Measurements from ENCODE around the gene ADGRF3.
"Not testable (repeated sequence)": the region's sequence is repeated elsewhere in the genome, so short reads cannot be mapped to it uniquely, and the experiment has no call there.

ADGRF3 gene, protein sequence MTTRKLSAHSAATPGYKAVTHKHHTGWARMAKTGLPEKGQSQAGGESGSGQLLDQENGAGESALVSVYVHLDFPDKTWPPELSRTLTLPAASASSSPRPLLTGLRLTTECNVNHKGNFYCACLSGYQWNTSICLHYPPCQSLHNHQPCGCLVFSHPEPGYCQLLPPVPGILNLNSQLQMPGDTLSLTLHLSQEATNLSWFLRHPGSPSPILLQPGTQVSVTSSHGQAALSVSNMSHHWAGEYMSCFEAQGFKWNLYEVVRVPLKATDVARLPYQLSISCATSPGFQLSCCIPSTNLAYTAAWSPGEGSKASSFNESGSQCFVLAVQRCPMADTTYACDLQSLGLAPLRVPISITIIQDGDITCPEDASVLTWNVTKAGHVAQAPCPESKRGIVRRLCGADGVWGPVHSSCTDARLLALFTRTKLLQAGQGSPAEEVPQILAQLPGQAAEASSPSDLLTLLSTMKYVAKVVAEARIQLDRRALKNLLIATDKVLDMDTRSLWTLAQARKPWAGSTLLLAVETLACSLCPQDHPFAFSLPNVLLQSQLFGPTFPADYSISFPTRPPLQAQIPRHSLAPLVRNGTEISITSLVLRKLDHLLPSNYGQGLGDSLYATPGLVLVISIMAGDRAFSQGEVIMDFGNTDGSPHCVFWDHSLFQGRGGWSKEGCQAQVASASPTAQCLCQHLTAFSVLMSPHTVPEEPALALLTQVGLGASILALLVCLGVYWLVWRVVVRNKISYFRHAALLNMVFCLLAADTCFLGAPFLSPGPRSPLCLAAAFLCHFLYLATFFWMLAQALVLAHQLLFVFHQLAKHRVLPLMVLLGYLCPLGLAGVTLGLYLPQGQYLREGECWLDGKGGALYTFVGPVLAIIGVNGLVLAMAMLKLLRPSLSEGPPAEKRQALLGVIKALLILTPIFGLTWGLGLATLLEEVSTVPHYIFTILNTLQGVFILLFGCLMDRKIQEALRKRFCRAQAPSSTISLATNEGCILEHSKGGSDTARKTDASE

DNA sequence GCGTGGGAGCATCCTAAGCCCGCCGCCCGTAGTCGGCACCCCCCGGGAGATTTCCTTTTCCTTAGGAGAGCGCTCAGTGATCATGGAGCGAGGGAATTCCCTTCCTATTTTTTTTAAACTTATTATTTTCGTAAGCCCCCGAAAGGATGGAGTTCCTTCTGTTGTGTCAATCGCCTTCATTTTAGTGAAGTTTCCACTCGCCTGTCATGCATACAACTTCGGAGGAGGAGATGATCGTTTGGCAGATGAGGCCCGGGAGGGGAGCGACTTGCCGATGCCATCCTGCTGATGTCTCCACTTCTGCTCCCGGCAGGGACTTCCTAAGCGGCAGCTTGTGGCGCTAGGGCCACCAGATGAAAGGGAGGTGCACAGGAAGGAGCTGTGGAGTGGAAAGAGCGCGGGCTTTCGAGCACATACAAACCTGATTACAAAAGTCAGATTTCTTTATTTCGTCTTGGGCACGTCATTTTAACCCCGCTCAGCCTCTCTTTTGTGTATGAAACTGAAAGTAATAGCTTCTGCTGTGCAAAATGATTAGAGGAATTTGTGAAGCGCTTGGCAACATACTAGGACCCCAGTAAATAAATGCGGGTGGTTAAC, at the start of gene ADGRF3:
Gene ADGRF3, minus strand, starts transcription at position 336 of the 600 bp plus-strand sequence. CDS start 555 bp downstream, outside the sequence.
- DNase-seq: peak; percentile 22 to 74

GRCh38 chr2:26395394-26395793, 48.8 kb upstream of the ADGRF3 start:
- DNase-seq: no peak

GRCh38 chr2:26394694-26395093, 48.1 kb upstream of the ADGRF3 start:
- no peak for DNase-seq

GRCh38 chr2:26387189-26387588, 40.6 kb upstream of the ADGRF3 start:
- no peak for DNase-seq

GRCh38 chr2:26384597-26384996, 38.0 kb upstream of the ADGRF3 start:
- DNase-seq: no peak

DNA sequence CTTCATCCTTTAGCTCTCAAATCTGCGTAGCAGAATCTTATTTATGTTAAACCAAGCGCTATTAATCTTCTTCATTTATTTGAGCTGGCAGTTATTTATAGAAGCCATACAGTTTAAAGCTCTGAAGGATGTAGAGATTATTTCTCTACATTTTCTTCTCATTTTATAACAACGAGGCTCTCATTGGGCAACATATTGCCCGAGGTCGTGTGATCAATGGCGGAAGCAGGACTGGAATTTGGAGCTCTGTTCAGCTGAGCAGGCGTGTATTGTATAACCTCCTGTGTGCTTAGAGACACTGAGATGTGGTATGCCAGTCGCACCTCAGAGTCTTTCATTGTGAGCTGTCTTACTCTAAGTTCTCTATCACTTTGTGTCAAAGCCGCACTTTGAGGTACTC, 37.6 kb upstream of the ADGRF3 start:
- DNase-seq: no peak

- no peak for DNase-seq
Measured at GRCh38 chr2:26382564-26382963, 36.0 kb upstream of the ADGRF3 start.

GRCh38 chr2:26380281-26380680, 33.7 kb upstream of the ADGRF3 start:
- no peak for DNase-seq

GRCh38 chr2:26376799-26377198, 30.2 kb upstream of the ADGRF3 start:
- DNase-seq: no peak

DNA sequence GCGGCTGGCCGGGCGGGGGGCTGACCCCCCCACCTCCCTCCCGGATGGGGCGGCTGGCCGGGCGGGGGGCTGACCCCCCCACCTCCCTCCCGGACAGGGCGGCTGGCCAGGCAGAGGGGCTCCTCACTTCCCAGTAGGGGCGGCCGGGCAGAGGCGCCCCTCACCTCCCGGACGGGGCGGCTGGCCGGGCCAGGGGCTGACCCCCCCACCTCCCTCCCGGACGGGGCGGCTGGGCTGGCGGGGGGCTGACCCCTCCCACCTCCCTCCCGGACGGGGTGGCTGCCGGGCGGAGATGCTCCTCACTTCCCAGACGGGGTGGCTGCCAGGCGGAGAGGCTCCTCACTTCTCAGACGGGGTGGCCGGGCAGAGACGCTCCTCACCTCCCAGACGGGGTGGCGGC, 24.3 kb upstream of the ADGRF3 start:
- not testable (repeated sequence) for DNase-seq

- not testable (repeated sequence) for DNase-seq
Measured at GRCh38 chr2:26369664-26370063, 23.1 kb upstream of the ADGRF3 start.

DNA sequence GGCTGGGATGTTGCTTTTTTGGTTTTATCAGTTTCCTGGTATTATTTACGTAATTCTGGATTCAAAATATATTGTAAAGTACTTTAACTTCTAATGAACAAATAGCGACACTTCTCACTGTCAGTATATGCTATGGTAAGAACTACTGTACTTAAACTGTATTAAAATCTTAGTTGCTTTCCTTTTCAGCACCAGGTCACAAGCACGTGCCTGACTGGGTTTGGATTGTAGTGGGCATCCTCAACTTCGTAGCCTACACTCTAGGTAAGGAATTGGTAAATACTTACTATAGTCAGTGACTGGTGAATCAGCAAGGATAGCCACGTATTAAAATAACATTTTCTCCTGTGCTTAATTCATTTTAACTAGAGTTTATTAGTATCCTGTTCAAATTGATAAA, 20.4 kb upstream of the ADGRF3 start:
- no peak for DNase-seq

GRCh38 chr2:26364669-26365068, 18.1 kb upstream of the ADGRF3 start:
- no peak for DNase-seq

- DNase-seq: no peak
Measured at GRCh38 chr2:26363958-26364357, 17.4 kb upstream of the ADGRF3 start.

DNA sequence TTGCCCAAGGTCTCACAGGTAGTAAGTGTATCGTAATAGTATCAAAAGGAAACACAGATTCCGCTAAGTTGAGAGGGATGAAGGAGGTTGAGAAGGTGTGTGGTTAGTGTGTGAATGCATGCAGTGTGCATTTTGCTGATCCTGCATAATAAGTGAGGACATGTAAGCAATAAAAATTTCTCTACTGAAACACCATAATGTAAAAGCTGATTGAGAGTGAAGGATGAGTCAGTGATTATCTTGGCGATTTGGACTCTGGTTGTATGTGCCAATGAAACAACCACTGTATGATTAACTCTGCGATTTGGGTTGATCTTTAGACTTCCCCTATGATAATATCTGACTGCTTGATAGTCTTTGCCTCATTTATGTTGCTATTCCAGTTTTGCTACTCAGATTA, 16.7 kb upstream of the ADGRF3 start:
- DNase-seq: no peak

- no peak for DNase-seq
Measured at GRCh38 chr2:26359886-26360473, 13.4 kb upstream of the ADGRF3 start.

DNA sequence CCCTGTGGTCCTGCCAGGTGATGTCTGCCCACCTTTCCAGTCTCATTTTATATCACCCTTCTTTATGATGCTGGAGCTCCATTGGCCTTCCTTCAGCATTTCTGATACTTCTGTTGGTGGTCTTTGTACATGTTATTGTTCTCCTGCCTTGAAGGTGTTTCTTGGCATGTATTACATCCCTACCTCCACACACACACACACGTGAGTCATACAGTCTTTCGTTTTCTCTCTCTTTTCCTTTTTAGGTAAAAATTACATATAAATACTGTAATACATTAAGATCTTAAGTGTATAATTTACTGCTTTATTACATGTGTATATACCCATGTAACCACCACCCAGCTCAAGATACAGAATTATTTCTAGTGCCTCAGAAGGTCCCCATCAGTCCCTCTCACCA, 10.2 kb upstream of the ADGRF3 start:
- DNase-seq: no peak

DNA sequence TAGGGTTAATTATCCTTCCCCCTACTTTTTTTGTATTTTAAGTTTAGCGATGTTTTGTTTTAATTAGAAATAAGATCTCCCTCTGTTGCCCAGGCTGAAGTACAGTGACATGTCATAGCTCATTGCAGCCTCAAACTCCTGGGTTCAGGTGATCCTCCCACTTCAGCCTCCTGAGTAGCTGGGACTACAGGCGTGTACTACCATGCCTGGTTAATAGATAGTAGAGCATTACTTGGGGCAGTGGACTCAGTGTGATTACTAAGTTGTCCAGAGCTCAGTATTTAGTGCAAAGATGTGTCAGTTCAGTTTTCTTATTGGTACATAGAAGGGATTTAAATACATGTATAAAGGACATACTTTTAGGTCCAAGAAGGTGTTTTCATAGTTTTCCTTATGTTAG, 9.5 kb upstream of the ADGRF3 start:
- DNase-seq: no peak

- DNase-seq: no peak
Measured at GRCh38 chr2:26355038-26355995, 8.7 kb upstream of the ADGRF3 start.

DNA sequence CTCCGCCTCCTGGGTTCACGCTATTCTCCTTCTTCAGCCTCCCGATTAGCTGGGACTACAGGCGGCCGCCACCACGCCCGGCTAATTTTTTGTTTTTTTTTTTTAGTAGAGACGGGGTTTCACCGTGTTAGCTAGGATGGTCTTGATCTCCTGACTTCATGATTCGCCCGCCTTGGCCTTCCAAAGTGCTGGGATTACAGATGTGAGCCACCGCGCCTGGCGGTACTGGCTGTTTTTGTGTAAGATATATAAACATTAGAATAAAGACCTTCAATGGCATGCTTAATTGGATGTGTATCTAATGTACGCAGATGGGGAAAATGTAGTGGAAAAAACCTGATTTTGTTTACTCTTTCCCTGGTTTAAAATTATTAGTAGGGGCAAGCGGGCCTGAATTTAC, 7.9 kb upstream of the ADGRF3 start:
- DNase-seq: not testable (repeated sequence)

GRCh38 chr2:26352892-26353291, 6.3 kb upstream of the ADGRF3 start:
- no peak for DNase-seq
